DMS114 treated with DMSO at 0.1 percent for 48 hours (cell line): ENCODE data around the gene GNAL.

Experiments used
- DNase-seq: peaks from one replicate; lab custom pipeline; 2025; ENCODE audit not compliant: unreplicated experiment; lab: John Stamatoyannopoulos, UW

GNAL gene

DNA sequence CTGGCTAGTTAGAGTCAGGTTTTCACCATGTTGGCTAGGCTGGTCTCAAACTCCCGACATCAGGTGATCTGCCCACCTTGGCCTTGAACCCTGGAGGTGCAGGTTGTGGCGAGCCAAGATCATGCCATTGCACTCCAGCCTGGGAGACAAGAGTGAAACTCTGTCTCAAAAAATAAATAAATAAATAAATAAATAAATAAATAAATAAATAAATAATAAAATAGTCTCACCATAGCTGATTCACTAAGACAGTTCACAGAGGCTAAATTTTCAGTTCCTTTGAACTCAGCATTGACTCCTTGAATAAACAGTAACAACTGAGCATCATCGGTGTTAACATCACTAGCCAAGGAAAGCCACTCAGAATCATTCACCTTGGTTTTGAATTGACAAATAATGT, 32.7 kb downstream of the GNAL start:
- no peak for DNase-seq

DNA sequence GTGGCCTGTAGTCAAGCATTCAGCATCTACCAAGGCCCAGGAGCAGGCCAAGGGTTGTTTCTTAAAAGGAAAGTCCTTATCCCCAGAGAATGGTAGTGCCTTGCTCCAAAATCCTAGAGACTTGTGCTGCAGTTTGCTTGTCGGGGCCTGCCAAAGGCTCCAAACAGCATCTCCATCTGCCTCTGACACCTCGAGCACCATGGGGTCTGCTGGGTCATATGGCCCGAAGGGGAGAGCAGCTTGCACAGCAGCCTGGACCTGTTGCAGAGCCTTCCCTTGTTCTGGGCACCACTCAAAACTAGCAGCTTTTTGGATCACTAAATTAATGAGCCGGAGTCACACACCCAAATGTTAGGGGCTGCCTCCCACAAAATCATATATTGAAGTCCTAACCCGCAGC, 35.7 kb downstream of the GNAL start:
- DNase-seq, result no peak

DNA sequence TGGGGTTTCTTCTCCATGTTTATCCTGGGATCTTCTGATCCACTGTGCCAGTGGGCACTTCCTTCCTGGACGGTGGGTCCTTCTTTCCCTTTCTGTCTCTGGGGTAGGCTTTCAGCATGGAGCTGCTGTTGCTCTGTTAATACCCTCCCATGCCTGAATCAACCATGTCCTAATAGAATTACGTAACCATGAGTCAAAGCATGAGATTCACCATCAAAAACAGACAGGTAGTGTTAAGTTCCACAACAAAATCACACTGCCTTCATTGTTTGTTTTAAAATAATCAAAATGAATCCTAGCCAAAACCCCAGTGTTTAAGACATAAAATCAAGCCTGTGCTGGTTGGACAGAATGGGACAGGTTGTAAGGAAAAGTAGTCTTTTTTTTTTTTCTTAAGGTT, 37.5 kb downstream of the GNAL start:
- no peak for DNase-seq

DNA sequence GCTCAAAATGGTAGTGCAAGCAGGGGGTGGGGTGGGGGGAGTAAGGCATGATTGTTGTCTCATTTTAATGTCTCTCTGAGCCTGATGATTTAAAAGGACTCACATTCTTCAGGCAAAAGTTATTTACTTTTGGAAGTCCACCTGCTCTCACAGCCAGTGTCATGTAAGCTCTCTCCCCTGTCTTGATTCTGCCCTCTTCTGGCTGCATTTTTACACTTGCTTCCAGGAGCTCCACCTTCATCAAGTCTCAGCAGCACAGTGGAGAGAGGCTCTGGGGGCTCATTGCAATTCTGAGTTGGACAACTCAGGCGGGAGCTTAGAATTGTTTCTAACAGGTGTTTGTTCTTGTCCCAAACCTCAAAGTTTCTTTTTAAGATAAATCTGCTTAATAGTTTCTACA, 39.2 kb downstream of the GNAL start:
- DNase-seq, result no peak

DNA sequence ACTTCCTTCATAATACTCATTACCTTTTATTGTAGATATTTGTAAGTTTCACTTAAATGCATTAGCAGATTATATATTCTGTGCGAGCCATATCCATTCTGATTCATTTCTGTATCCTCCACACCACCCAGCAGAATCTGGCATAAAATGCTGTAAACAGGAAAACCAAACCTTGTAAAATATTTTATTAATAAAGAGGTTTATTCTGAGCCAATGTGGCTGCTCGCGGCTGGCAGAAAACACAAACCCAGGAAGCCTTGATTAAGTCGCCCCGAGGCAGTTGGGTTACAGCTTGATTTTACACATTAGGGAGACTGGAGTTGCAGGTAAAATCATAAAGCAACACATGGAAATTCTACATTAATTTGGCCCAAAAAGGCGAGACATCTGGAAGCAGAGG, 40.5 kb downstream of the GNAL start:
- no peak for DNase-seq

DNA sequence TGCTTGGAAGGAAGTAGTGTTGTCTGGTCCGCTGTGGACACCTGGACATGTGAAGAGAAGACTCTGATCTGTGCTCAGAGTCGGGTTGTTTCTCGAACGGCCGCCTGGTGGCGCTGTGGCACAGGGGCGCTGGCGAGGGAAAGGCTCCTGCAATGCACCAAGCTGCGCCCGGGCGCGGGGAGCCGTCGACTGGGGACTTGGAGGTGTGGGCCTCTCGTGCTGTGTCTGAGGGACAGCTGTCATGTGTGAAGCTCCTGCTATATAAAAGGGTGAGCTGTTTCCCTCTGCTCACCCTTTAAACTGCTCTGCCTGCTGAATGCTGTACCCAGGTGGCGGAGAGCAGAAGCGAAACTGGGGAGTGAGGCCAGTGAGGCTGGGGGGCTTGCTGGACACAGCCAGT, 44.0 kb downstream of the GNAL start:
- peak; percentile 42 for DNase-seq

DNA sequence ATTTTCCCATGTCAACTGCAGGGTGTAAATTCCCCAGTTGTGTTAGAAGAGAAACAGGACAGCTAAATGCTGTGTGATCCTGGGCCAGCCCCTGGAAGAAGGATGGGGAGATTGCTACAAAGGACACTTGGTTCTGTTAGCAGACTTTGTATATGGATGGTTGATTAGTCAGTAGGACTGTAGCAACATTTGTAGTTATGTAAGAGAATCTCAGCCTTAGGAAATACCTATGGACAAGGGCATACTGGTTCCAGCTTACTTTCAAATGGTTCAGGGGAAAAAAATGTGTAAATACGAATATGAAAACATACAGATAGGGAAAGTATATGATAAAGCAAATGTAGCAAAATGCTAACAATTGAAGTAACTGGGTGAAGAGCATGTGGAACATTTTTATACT, 47.6 kb downstream of the GNAL start:
- no peak for DNase-seq

DNA sequence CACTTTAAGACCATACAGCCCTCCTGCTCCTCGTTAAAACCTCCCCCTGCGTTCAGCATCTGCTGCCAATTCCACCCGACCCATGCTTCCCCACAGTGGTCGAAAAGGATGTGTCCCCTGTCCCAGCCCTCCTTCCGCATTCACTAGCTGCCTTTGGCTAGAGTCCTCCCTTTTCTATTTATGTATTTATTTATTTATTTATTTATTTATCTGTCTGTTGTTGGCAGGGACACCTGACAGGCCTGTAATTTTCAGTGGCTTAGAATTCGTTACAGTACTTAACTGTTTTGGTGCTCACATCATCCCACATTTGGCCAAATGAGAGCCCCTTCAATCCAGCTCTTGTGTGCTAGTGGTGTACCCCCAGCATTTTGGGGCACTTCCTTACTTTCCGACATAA, 50.8 kb downstream of the GNAL start:
- no peak for DNase-seq

DNA sequence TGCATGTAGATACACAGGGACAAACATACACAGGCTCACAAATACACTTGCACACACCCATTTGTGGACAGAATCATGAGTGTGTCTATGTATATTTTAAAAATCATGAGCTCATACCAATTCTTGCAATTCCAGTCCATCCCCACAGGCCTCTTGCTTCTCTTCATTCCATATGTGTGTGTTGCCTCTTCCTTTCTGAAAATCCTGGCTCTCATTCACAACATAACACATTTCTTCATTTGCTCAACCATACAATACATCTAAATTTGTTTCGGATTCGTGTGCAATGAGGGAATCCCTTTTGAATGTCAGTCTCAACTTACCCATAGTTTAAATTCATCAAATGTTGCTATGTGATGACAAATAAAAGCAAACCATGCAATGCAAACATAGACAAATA, 51.4 kb downstream of the GNAL start:
- DNase-seq, result no peak

DNA sequence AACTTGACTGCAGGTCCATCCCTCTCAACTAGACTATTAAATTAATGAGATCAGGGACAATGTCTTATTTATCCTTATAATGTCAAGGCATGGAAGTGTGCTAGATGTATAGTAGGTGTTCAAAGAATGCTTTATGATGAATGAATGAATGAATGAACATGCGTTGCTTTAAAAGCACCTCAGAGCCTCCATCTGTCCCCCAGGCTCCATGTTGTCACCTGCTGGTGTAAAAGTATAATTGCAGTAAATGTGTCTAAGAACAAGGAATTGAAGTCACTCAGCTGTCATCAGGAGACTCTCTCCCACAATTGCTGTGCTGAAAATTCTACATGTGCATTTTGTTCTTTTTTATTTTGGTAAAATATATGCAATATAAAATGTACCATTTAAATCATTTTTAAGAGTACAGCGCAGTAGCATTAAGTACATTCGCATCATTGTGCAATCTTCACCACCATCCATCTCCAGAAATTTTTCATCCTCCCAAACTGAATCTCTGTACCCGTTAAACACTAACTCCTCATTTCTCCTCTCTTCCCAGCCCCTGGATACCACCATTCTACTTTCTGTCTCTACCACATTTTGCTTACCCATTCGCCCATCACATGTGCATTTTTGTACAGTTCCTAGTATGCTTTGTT, 52.6 kb downstream of the GNAL start:
- peak; percentile 18 for DNase-seq

DNA sequence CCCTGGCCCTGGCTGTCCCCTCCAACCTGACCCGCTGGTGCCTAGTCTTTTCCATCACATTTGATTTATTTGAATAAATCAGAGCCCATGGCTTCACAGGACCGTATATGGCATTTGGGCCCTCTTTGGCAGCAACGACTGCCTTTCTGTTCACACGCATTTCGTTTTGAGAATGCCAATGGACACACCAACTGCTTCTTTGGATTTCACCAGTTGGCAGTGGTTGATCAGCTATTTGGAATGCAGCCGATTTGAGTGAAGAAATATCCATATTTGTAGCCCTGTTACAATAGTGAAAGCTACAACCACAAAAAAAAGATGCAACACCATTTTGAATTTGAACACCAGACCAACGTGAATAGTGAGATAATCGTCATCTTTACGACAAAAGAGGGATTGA, 56.5 kb downstream of the GNAL start:
- DNase-seq, result no peak

DNA sequence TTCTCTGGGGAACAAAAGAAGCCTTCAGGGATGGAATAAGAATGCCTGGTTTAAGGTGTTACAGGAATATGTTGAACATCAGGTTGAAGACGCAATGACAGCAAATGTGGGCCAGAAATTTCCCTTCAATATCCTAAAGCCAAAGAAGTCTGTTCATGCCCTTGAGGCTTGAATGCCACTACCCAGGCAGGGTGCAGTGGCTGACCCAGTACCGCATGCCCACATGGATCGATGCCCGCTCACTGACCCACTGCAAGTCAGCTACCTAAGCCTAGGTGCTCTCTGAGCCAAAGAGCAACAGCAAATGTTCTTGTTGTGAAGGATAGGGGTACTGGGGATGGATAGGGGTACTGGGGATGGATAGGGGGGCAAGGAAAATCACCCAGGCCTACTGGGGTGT, 58.2 kb downstream of the GNAL start:
- no peak for DNase-seq

DNA sequence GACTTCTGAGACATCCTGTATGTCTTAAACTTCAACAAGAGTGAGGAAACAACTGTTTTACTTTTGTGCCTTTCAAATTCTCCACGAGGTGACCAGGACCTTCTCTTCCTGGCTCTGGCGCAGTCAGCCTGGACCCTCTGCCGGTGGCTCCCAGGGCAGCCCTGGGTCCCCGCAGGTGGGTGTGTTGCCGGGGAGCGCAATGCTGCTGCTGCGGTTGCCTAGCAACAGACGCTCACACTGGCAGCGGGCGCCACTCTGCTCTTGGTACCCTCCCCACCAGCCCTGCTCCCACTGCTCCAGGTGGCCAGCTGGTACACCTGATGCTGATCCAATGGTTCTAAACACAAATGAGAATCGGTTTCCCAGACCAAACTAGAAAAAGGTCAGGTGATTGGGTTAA, 58.7 kb downstream of the GNAL start:
- DNase-seq, result no peak

DNA sequence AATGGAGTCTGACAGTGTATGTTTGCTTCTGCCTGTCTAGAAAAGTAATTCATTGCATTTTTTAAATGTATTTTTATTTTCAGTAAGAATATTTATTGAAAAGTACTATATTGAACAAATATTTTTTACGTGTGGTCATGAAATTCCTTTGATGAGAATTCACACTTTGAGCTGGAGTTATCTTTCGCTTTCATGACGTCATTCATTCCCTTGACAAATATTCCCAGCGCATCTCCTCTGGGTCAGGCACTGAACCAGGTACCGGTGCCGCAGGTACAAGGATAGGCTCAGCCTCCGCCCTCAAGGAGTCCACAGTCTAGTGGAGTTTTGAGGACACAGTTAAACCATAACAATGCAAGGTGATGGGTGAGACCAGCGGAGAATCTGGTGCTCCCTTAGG, 60.2 kb downstream of the GNAL start:
- DNase-seq, result no peak

DNA sequence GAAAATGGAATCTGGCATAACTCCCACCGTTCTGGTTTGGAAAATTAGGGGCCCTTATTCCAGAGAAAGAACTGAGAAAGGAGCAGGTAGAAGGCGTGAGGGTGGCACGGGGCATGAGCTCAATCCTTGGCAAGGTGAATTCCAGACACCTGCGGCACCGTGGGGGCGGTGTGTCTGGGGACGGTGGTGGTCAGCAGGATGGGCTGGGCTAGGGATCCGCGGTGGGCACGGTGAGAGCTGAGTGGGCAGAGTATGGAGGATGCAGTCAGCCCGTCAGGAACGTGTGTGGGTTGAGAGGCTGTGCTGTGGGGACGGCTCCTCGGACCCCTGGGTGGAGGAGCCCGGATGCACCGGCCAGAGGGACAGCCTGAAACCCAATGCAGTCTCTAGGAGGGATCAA, 61.1 kb downstream of the GNAL start:
- DNase-seq, result no peak

DNA sequence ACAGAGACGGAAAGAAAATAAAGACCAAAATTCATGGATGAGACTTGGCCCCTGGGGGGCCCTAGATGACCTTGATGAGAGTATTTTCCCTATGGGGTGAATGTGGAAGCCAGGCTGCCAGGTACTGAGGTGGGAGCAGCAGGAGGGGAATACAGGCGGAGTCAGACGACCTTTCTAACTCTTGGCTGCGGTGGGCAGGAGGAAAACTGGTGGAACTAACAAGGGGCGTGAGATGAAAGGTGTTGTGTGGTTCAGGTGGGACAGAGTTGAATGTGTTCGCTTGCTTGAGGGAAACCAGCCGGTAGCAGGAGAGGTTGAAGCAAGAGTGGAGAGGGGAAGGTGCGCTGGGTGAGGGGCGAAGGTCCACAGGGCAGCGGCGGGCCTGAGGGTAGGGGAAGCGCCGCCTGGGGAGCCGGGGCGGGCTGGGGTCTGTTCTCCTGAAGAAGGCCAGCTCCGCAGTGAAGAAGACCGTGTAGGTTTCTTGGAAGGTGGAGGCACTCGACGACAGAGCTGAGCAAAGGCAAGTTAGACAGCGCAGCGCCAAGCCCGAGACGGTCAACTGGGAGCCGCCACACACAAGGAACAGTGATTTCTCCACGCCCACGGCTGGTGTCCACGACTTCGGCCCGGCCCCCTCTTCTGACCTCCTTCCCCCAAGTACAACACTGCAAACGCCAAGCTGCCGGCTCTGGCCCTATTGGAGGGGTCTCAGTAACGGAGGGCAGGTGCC, 61.7 kb downstream of the GNAL start:
- no peak for DNase-seq

DNA sequence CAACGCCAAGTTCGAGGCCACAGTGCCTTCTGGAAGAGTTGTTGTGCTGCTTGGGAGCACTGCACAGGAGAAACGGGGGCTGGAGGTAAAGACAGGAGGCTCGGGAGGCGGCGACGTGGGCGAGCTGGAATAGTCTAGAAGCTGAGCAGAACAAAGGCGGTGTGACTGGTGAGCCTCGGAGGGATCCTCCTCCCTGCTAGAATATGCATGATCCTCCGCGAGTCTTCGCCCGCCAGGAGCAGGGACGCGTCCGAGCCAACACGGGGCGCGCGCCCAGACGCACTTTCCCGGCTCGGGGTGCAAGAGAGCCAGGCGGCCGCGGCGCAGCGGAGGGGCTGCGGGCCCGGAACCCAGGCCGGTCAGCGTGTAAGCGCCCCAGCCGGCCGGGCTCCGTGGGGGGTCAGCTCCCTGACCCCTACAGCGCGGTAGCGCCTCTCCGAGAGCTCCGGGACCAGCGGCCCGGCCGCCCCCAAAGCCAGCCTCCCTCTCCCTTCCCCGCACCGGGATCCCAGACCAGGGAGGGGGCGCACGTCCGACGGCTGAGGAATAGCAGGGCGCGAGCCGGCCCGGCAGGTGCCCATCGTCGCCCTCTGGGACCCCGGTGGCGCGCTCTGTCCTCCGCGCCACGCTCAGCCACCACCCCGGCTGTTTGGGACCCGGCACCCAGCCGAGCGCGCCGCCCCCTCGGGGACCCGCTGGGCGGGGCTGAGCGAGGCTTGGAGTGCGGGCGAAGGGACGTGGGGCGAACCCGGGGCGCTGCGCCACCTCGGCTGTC, 62.5 kb downstream of the GNAL start:
- DNase-seq, result no peak

DNA sequence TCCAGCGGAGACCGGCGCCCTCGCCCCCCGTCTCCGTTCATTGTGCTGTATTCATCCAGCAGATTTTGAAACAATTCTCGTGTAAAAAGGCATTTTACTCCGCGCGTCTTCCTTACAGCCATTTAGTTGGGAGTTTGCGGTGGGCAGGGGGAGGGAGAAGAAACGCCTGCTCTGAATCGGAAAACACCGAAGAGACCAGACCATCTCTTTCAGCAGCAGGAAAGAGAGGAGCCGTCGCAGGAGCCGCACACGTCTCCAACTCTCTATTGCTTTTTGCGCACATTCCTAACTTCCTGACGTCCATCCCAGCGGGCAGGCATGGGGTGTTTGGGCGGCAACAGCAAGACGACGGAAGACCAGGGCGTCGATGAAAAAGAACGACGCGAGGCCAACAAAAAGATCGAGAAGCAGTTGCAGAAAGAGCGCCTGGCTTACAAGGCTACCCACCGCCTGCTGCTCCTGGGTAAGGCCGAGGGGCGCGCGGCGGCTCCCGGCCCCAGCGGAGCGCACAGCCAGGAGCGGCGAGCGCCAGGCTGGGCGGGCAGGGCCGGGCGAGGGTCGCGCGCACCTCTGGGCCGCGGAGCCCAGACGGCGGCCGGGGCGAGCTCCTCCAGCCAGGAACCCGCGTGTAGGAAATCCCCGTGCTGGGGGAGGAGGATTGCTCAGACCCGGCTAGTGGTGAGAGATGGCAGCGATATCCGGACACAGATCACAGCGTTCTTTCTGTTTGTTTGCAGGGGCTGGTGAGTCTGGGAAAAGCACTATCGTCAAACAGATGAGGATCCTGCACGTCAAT, 63.2 kb downstream of the GNAL start:
- DNase-seq, result peak; percentile 37

DNA sequence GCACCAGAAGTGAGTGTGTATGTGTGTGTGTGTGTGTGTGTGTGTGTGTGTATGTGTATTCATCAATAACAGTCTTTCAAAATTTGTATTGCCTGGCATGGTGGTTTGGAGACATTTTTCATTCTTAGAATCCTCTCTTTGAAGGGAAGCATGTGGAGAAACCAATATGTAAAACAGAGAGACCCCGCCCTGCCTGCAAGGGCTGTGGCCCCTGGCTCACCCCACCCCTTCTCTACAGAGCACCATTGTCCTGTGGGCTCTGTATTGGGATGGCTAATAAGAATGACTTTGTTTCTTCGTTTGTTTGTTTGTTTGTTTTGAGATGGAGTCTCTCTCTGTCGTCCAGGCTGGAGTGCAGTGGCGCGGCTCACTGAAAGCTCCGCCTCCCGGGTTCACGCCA, 65.9 kb downstream of the GNAL start:
- DNase-seq, result no peak

DNA sequence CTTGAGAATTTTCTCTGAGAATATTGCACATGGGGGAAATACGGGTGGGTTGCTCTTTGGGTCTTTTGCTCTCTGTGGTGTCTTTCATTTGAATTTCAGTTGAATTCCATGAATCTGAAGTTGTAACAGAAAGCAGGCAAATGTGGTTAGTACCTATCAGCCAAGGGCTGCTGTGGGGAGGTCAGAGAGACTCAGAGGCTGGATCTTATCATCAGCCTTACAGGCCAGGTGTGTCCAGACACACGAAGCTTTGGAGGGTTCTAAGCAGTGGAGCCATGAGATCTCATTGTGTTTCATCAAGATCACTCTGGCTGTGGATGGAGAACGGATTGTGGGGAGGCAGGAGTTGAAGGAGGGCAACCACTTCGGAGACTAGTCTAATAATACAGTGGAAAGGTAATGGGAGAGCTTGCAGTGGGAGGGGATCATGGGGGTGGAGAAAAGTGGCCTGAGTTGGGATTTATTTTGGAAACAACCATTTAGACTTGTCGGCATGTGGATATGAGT, 68.1 kb downstream of the GNAL start:
- no peak for DNase-seq

DNA sequence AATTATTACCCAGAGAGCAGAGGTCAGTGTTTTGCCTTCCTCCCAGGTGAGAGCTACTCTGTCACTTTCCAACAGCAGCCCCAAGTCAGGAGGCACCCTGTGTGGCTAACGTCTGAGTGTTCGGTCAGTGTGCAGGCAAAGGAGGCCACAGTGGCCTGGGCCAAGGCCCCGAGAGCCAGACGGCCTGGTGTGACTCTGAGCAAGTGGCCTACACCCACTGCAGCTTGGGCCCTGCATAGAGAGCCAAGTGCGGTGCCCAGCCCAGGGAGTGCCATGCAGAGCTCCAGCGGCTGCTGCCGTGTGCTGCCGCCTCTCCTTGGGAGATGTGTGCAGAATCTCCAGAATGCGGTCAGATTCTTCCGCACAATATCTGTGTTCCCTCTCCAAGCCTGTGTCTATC, 70.4 kb downstream of the GNAL start:
- DNase-seq, result no peak
